GM12865 (cell line): ENCODE data around the gene FUT7.

Experiments used
- DNase-seq: peaks from one replicate; pipeline ENCODE4 v3.0.0; 2010; ENCODE audit warnings: low read depth
- H3K4me3 ChIP-seq: 2 replicates; pipeline ENCODE4 v1.5.1; 2011; ENCODE audit warnings: mild to moderate bottlenecking, low read depth, low read length, control low read depth
- TF ChIP-seq, protein P1 (sequence below): IDR thresholded peaks from 2 replicates; pipeline ENCODE4 v1.5.1; 2011; ENCODE audit warnings: low read length, control low read depth, low read depth, inconsistent platforms; ENCODE audit not compliant: insufficient read depth; ENCODE audit errors: missing control alignments

Gene FUT7

DNA sequence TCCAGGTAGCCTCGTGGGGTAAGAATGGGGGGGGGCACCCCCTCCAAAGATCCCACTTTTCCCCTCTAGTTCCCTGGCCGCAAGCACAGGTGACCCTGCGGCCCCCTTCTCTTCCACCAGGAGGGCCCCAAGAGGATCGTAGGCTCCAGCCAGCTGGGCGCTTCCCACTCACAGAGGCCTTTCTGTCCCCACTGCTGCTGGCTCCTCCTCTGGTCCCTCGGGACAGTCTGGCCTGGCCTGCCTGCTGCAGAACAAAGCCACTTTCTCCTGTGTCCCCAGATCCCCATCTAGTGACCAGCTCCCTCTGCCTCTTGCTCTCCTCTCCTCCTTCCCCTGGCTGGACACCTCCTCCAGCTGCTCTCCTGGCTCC, 39.0 kb upstream of the FUT7 start:
- peak overlapping the region; percentile 61 for H3K4me3 ChIP-seq
- DNase-seq = no peak
- TF ChIP-seq, protein P1, sequence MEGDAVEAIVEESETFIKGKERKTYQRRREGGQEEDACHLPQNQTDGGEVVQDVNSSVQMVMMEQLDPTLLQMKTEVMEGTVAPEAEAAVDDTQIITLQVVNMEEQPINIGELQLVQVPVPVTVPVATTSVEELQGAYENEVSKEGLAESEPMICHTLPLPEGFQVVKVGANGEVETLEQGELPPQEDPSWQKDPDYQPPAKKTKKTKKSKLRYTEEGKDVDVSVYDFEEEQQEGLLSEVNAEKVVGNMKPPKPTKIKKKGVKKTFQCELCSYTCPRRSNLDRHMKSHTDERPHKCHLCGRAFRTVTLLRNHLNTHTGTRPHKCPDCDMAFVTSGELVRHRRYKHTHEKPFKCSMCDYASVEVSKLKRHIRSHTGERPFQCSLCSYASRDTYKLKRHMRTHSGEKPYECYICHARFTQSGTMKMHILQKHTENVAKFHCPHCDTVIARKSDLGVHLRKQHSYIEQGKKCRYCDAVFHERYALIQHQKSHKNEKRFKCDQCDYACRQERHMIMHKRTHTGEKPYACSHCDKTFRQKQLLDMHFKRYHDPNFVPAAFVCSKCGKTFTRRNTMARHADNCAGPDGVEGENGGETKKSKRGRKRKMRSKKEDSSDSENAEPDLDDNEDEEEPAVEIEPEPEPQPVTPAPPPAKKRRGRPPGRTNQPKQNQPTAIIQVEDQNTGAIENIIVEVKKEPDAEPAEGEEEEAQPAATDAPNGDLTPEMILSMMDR = no peak

DNA sequence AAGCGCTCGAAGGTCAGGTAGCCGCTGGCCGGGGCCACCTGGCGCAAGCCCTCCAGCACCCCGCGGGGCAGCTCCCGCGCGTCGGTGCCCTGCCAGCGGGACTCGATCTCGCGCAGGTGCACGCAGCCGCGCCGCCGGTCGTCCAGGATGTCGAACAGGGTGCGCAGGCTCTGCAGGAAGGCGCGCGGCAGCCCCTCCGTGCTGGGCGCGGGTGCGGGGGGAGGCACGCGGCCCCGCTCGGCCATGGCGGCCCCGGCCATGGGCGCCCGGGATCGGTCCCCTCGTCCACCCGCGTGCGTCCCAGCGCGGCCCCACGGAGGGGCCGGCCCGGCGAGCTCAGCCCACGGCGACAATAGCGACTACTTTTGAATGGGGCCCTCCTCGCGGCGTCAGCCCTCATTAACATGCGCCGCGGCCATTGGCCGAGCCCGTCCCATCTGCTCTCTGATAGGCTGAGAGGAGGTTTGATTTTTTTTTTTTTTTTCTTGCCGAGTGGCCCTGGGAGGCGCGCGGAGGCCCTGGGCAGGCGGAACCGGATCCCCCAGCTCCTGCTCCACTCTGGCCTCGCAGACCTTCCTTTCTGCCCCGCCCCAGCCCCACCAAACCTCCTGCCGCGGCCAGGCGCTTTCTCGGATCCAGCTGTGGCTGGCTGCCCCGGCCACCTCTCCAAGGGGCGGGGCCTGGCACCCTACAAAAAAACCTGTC, 38.5 kb upstream of the FUT7 start, which contains the start of gene SAPCD2:
Gene SAPCD2 (minus strand): TSS at position 357 of the 705 bp plus-strand sequence. CDS start 97 bp downstream, at position 260.
- H3K4me3 ChIP-seq = peak within 1 kb of the TSS; percentile 61
- TF ChIP-seq, protein P1 = no peak
- DNase-seq = peak; percentile 93

DNA sequence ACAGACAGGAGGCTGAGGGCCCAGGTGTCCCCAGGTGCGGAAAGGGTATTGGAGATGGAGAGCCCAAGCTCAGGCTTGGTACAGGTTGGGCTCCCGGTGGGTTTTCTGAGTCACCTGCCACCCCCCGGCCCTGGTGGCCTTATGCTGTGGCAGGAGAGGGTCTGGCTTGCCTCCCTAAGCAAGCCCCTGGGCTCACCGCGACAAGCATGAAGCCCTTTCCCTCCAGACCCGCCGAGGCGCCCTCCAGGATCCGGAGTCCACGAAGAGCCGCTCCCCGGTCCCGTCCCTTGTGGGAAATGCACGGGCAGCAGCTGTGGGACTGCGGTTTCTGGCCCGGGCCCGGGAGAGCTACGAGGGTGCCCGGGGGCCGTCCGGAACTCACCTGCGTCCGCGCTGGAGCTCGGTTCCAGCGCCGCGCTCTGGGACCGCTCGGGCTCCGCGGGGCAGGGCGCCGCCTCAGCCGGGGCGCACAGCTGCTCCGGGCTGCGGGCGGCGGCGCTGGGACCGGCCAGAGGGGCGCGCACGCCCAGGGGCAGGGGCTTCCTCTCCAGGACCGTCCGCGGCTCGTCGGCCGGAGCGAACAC, 37.7 kb upstream of the FUT7 start:
- TF ChIP-seq, protein P1 = no peak
- DNase-seq = no peak
- H3K4me3 ChIP-seq = peak overlapping the region; percentile 61

DNA sequence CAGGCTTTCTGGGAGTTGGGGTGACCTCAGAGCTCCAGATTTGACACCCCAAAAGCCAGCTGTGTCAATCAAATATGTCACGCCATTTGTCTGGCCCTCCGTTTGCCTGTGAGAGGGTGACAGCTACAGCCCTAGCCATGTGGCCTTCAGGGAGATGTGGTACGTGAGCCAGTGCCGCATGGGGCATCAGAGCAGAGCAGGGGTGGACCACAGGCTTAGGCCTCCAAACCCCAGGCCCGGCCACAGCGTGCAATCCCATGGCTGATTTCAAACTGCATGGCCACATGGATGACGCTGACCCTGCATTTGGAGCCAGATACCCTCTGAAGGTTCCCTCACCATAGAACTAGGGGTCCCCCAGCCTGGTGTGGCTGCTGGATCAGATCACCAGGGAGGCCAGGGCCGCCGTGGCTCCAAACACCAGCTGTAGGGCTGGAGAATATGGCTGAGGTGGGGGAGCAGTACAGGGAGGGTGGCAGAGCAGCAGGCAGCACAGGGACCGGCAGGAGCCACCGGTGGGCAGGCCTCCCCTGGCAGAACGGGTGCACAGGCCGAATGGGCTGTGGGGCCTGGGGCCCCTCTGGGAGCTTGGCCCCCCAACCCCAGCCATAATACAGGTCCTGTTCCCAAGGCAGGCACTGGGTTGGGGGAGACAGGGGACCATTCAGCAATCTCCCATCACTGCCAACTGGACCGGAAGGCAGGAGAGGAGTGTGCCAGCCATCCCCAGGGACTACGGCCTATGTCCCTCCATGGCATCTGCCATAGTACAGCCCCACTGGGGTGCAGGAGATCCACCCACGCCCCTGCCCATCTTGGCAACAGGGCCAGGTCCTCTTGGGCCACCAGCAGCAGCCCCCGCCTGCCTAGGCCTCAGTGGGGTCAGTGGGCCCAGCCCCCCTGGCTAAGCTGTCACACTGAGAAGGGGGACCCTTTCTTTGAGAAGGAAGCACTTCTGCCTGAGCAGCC, 36.9 kb upstream of the FUT7 start:
- no peak for DNase-seq
- TF ChIP-seq, protein P1 = no peak
- peak overlapping the region; percentile 61 for H3K4me3 ChIP-seq

DNA sequence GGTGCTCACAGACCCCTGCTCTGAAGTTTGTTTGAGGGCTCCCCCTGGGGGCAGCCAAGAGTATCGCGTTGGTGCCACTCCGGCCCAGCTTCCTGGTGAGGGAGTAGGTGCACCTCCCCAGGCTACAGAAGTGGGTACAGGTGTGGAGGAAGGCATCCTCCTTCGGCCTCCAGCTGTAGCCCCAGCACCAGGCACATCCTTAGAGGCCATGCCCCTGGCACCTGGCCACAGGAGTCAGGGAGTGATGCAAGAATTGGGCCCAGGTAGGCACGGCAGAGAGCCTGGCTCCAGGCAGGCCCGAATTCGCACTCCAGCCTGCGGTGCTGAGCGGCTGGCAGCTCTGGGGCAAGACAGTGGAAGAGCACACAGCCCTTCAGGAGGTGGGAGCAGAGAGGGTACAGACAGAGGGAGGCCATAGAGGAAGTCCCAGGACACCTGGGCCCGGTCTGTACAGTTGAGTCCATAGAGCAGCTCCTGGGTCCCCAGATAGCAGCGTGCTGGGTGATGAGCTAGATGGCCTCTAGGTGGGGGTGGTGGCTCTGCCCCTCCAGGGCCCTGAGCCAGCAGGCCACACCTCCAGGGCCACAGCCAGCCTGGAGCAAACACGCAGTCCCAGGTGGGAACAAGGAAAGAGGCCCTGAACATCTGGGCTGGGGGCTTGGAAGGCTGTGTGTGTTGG, 36.1 kb upstream of the FUT7 start:
- TF ChIP-seq, protein P1 = peak; percentile 85
- DNase-seq = peak; percentile 93
- H3K4me3 ChIP-seq = no peak overlapping the region

DNA sequence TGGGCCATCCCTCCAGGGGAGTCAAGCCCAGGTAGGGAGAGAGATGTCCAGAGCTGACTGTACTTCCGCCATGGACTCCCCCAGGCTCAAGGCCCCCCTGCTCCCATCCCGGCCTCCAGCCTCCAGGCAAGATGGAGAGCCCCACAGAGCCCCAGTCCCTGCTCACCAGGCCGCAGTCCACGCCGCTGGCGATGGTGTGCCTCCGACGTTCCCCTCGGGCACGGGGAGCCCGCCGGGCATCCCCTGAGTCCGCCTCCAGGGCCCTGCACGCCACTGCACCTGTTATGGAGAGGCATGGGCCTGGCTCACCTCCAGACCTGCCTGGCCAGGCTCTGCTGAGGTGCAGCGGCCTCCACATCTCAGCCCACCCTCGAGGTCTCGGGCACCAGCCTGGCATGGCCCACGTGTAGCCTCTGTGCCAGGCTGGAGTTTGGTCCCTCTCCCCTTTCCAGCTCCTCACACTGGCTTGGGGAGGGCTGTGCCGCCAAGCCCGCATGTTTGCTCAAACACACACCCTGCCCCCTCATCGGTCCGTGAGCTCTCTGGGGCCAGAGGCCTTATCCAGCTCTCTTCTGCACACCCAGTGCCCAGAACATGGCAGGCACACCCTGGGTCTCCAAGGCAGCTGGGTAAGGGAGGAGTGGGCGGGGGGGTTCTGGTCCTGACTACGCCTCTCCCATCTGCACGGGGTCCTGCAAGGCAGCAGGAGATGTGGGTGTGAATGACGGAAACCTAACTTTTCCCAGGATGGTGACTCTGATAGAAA, 34.4 kb upstream of the FUT7 start:
- H3K4me3 ChIP-seq = no peak overlapping the region
- DNase-seq = no peak
- TF ChIP-seq, protein P1 = no peak
